HG03439 (cell line): ENCODE results near the gene TNFRSF14.

Experiments used
- ATAC-seq: cut with Tn5 transposase; IDR thresholded peaks from one replicate; pipeline ENCODE4 v1.9.1; 2021; ENCODE audit warnings: mild to moderate bottlenecking, moderate library complexity; ENCODE audit not compliant: unreplicated experiment

TNFRSF14 gene

GRCh38 chr1:2611621-2612437 is 55.7 kb downstream of the TNFRSF14 start:
- no peak for ATAC-seq

- no peak for ATAC-seq
Measured at GRCh38 chr1:2612591-2613365, 56.6 kb downstream of the TNFRSF14 start.
